Duodenal mucosa (tissue), 2 donors: ENCODE data around the gene PAK4.
"Not testable (repeated sequence)": the region's sequence is repeated elsewhere in the genome, so short reads cannot be mapped to it uniquely, and the experiment has no call there.

ENCODE experiments used
- H3K27ac ChIP-seq: one replicate; pipeline ENCODE4 v1.7.0; 2013; ENCODE audit warnings: low read depth, low read length
- H3K27me3 ChIP-seq, 2 donors: one replicate each; pipeline ENCODE4 v1.7.0; 2013; ENCODE audit warnings: low read length in 2 of 2, control low read depth in 1 of 2; ENCODE audit not compliant: insufficient read depth in 2 of 2, control insufficient read depth in 1 of 2
- H3K36me3 ChIP-seq, 2 donors: one replicate each; pipeline ENCODE4 v1.7.0; 2013; ENCODE audit warnings: low read length in 2 of 2, control low read depth in 1 of 2; ENCODE audit not compliant: insufficient read depth in 2 of 2, control insufficient read depth in 1 of 2
- H3K4me1 ChIP-seq, 2 donors: one replicate each; pipeline ENCODE4 v1.7.0; 2013; ENCODE audit warnings: low read length in 2 of 2, control low read depth in 1 of 2; ENCODE audit not compliant: insufficient read depth in 2 of 2, control insufficient read depth in 1 of 2
- H3K4me3 ChIP-seq, 2 donors: one replicate each; pipeline ENCODE4 v1.7.0; 2013; ENCODE audit warnings: low read length in 2 of 2, low read depth in 1 of 2
- H3K9ac ChIP-seq, 2 donors: one replicate each; pipeline ENCODE4 v1.7.0; 2013; ENCODE audit warnings: low read length in 2 of 2, low read depth in 1 of 2
- H3K9me3 ChIP-seq, 2 donors: one replicate each; pipeline ENCODE4 v1.7.0; 2013; ENCODE audit warnings: low read length in 2 of 2, control low read depth in 1 of 2; ENCODE audit not compliant: control insufficient read depth in 1 of 2

PAK4 gene

GRCh38 chr19:39218230-39219007 lies 92.8 kb downstream of the PAK4 start:
- H3K27me3 ChIP-seq = no peaks in the 10 kb centered on the region

GRCh38 chr19:39219108-39219507 lies 93.5 kb downstream of the PAK4 start:
- H3K9me3 ChIP-seq, H3K27me3 ChIP-seq, H3K27ac ChIP-seq, H3K4me3 ChIP-seq, H3K9ac ChIP-seq, H3K36me3 ChIP-seq, H3K4me1 ChIP-seq: not testable (repeated sequence)

More at GRCh38 chr19:39218230-39219007, 92.8 kb downstream of the PAK4 start:
- no peaks in the 10 kb centered on the region for H3K4me1 ChIP-seq
- no peaks in the 10 kb centered on the region for H3K9me3 ChIP-seq
- no peak overlapping the region for H3K27ac ChIP-seq
- no peak overlapping the region for H3K4me3 ChIP-seq
- H3K36me3 ChIP-seq = no peaks in the 10 kb centered on the region
- no peak overlapping the region for H3K9ac ChIP-seq

GRCh38 chr19:39223703-39224279 lies 98.2 kb downstream of the PAK4 start:
- peaks cover 0 to 6% of the 10 kb centered on the region in 2 donors for H3K27me3 ChIP-seq
- no peaks in the 10 kb centered on the region for H3K4me1 ChIP-seq

GRCh38 chr19:39224910-39225309 lies 99.3 kb downstream of the PAK4 start:
- Histone ChIP-seq H3K9ac (no peak overlapping the region), H3K27me3 (peaks cover 0 to 6% of the 10 kb centered on the region in 2 donors), H3K27ac (no peak overlapping the region), H3K36me3 (no peaks in the 10 kb centered on the region), H3K4me1 (no peaks in the 10 kb centered on the region), H3K9me3 (no peaks in the 10 kb centered on the region), H3K4me3 (no peak overlapping the region)

More at GRCh38 chr19:39223703-39224279, 98.2 kb downstream of the PAK4 start:
- Histone ChIP-seq H3K36me3 (no peaks in the 10 kb centered on the region), H3K9ac (no peak overlapping the region), H3K4me3 (no peak overlapping the region), H3K9me3 (no peaks in the 10 kb centered on the region), H3K27ac (no peak overlapping the region)
